ENCODE data around the gene TPGS1.
A peak's percentile ranks its signal among the peaks of the same experiment; 100 is the strongest.

TPGS1 gene

GRCh38 chr19:542173-542866 is 35.0 kb downstream of the TPGS1 start:
- DNase-seq, result no peak

GRCh38 chr19:543910-544608 is 36.8 kb downstream of the TPGS1 start, which contains the start of gene GZMM:
Gene GZMM, plus strand, starts transcription at chr19:544053. Its CDS starts 19 bp downstream, at chr19:544072.
- peak; percentile 81 for DNase-seq

GRCh38 chr19:547117-547516 is 39.8 kb downstream of the TPGS1 start:
- DNase-seq, result no peak

GRCh38 chr19:547836-548720 is 40.8 kb downstream of the TPGS1 start:
- no peak for DNase-seq

- DNase-seq, result no peak
These were observed 41.9 kb downstream of the TPGS1 start for GRCh38 chr19:548886-549830.

- DNase-seq, result no peak
These were observed 47.5 kb downstream of the TPGS1 start for GRCh38 chr19:554817-555216.

GRCh38 chr19:555474-555808 is 48.1 kb downstream of the TPGS1 start:
- no peak for DNase-seq

- no peak for DNase-seq
These were observed 49.5 kb downstream of the TPGS1 start for GRCh38 chr19:556611-557382.

- no peak for DNase-seq
These were observed 51.6 kb downstream of the TPGS1 start for GRCh38 chr19:558770-559439.

- DNase-seq, result no peak
These were observed 52.8 kb downstream of the TPGS1 start for GRCh38 chr19:560121-560520.

- DNase-seq, result no peak
These were observed 59.1 kb downstream of the TPGS1 start for GRCh38 chr19:566403-566802.

- no peak for DNase-seq
These were observed 59.5 kb downstream of the TPGS1 start for GRCh38 chr19:566844-567243.

GRCh38 chr19:567296-567900 is 60.1 kb downstream of the TPGS1 start:
- DNase-seq, result no peak

All from stimulated activated CD4-positive, alpha-beta T cell treated with anti-CD3 and anti-CD28 coated beads, Interleukin-15, amount 100 ng/mL, for 24 hours (primary cell).